ENCODE measurements around the gene AOC2. TPM values are rescaled to one million over a fixed set of nuclear protein-coding genes. Genes with fewer than 3 reads are reported as not detected.
"Not testable (repeated sequence)": the region's sequence is repeated elsewhere in the genome, so short reads cannot be mapped to it uniquely, and the experiment has no call there.

Gene AOC2
- total and polyA plus RNA-seq, 2 of the 8 experiments (the other 6 are each of a cell fraction or from before 2014, with no cell fraction given): 4.2 to 4.7 TPM

GRCh38 chr17:42850954-42851353 lies 6.6 kb downstream of the AOC2 start, which contains the start of gene AOC3 (continued):
- no peak for TF ChIP-seq ATF2 (IDR thresholded peaks at IDR 0.05; ENCODE audit: low read length)
- no peak for TF ChIP-seq ASH2L (IDR thresholded peaks at IDR 0.05; ENCODE audit: low read length)
- TF ChIP-seq GABPA (IDR thresholded peaks at IDR 0.05; ENCODE audit: borderline replicate concordance, insufficient read depth, low read length): no peak

GRCh38 chr17:42851371-42852240 lies 7.2 kb downstream of the AOC2 start:
- not testable (repeated sequence) for H3K23me2 ChIP-seq (ENCODE audit: low read depth, low read length); H2BK120ac ChIP-seq (replicated peaks; ENCODE audit: low read depth, low read length); H4K91ac ChIP-seq (replicated peaks; ENCODE audit: insufficient read length, low read length); H2BK15ac ChIP-seq (ENCODE audit: low read length); H3K36me3 ChIP-seq (ENCODE audit: control insufficient read depth in 2 of 4, insufficient read depth in 4 of 4, low read length in 3 of 4); H3K9ac ChIP-seq (replicated peaks in 1 of 4; ENCODE audit: extremely low read depth in 1 of 4, low read depth in 3 of 4, low read length in 3 of 4); H4K20me1 ChIP-seq (replicated peaks in 1 of 2; ENCODE audit: control insufficient read depth in 1 of 2, insufficient read depth in 2 of 2, low read length in 2 of 2); H3K23ac ChIP-seq (ENCODE audit: insufficient read length); H2AK5ac ChIP-seq (ENCODE audit: low read depth, low read length); H2BK20ac ChIP-seq (ENCODE audit: low read length); H3K4me3 ChIP-seq (ENCODE audit: extremely low read depth in 1 of 4, insufficient read depth in 2 of 4, low read depth in 3 of 4, low read length in 4 of 4); H3K79me2 ChIP-seq (ENCODE audit: control insufficient read depth in 1 of 2, insufficient read depth in 2 of 2, low read length in 2 of 2); FAIRE-seq; H3K4ac ChIP-seq (replicated peaks; ENCODE audit: insufficient read length, low read depth, low read length); H3K27me3 ChIP-seq (replicated peaks in 1 of 4; ENCODE audit: control insufficient read depth in 3 of 4, extremely low read depth in 1 of 4, insufficient read depth in 3 of 4, low read length in 3 of 4); H3K4me2 ChIP-seq (ENCODE audit: insufficient read depth in 1 of 2, low read depth in 2 of 2, low read length in 2 of 2); H3K27ac ChIP-seq (ENCODE audit: low read depth, low read length); H3K14ac ChIP-seq (ENCODE audit: insufficient read length); H3K18ac ChIP-seq (ENCODE audit: extremely low read depth, low read length); H3K79me1 ChIP-seq (ENCODE audit: low read depth, low read length); H2AFZ ChIP-seq (ENCODE audit: low read length); H4K5ac ChIP-seq (ENCODE audit: insufficient read length, low read depth, low read length); H3K56ac ChIP-seq (replicated peaks; ENCODE audit: insufficient read length, low read depth, low read length); H3K4me1 ChIP-seq (replicated peaks in 1 of 4; ENCODE audit: control insufficient read depth in 3 of 4, insufficient read depth in 4 of 4, low read length in 3 of 4); H2BK12ac ChIP-seq (ENCODE audit: low read depth, low read length); H3K9me3 ChIP-seq (ENCODE audit: insufficient read depth in 2 of 2, low read depth in 1 of 2, low read length in 1 of 2); DNase-seq (ENCODE audit: low read depth in 1 of 2, low spot score in 2 of 2); H4K8ac ChIP-seq (ENCODE audit: extremely low read depth, insufficient read depth, low read length); H2BK5ac ChIP-seq (ENCODE audit: low read depth, low read length)
- 94% methylated on average over 15 of the region's 28 CpGs; no CpG with 5 or more reads in 1 of the 2 experiments for WGBS, 2 experiments (ENCODE audit: extremely low coverage in 1 of 2, insufficient coverage in 1 of 2, insufficient read length in 1 of 2, insufficient replicate concordance in 2 of 2, low coverage in 1 of 2, low lambda C conversion rate in 2 of 2, missing lambda C conversion rate in 1 of 2)
- CTCF ChIA-PET (ENCODE audit: partially characterized antibody): interaction anchor here (1.4 to 1.9 kb wide), 3 partner anchors 9 to 85 kb away, joined by 5 read pairs; no protein-coding TSS in a partner anchor
- POLR2A ChIA-PET (ENCODE audit: partially characterized antibody): interaction anchor here (1.0 to 10.4 kb wide), 2 partner anchors 9 to 15 kb away, joined by 3 to 111 read pairs; partner anchors contain the start of gene PSME3
